ENCODE data around the gene SLC2A13. TPM values are rescaled to one million over a fixed set of nuclear protein-coding genes. Genes with fewer than 3 reads are reported as not detected.
"Not testable (repeated sequence)": the region's sequence is repeated elsewhere in the genome, so short reads cannot be mapped to it uniquely, and the experiment has no call there.

SLC2A13 gene
- total RNA-seq, 2 donors from 2014 or later: 3.0 TPM

GRCh38 chr12:39777465-39777864 is 328.4 kb downstream of the SLC2A13 start:
- Mint-ChIP-seq H3K4me3 (no peak overlapping the region), H3K4me1 (no peaks in the 10 kb centered on the region), H3K27me3 (no peaks in the 10 kb centered on the region), H3K27ac (no peak overlapping the region), H3K36me3 (ENCODE audit: low read depth) (peaks cover 1% of the 10 kb centered on the region)
- H3K9me3 ChIP-seq (ENCODE audit: control insufficient read depth, low read length, poor library complexity, severe bottlenecking): no peaks in the 10 kb centered on the region
- ATAC-seq (no peak), DNase-seq (no peak)

- Mint-ChIP-seq H3K4me3 (no peak overlapping the region), H3K36me3 (ENCODE audit: low read depth) (peaks cover 5% of the 10 kb centered on the region), H3K4me1 (peaks cover 2% of the 10 kb centered on the region), H3K27ac (no peak overlapping the region), H3K27me3 (no peaks in the 10 kb centered on the region)
- no peak for ATAC-seq
- H3K9me3 ChIP-seq (ENCODE audit: control insufficient read depth, low read length, poor library complexity, severe bottlenecking): no peaks in the 10 kb centered on the region
- DNase-seq: no peak
Observed at GRCh38 chr12:39773266-39773665, 332.6 kb downstream of the SLC2A13 start.

- no peaks in the 10 kb centered on the region for H3K9me3 ChIP-seq (ENCODE audit: control insufficient read depth, low read length, poor library complexity, severe bottlenecking)
- ATAC-seq: no peak
- Mint-ChIP-seq H3K27me3 (no peaks in the 10 kb centered on the region), H3K36me3 (ENCODE audit: low read depth) (peaks cover 7% of the 10 kb centered on the region), H3K4me3 (no peak overlapping the region), H3K4me1 (peaks cover 2% of the 10 kb centered on the region), H3K27ac (no peak overlapping the region)
- DNase-seq: no peak
Observed at GRCh38 chr12:39772821-39773259, 333.0 kb downstream of the SLC2A13 start.

- Mint-ChIP-seq H3K4me1 (peaks cover 2% of the 10 kb centered on the region), H3K4me3 (no peak overlapping the region), H3K27ac (no peak overlapping the region), H3K36me3 (ENCODE audit: low read depth) (peaks cover 7% of the 10 kb centered on the region), H3K27me3 (no peaks in the 10 kb centered on the region)
- no peak for DNase-seq
- no peak for ATAC-seq
- no peaks in the 10 kb centered on the region for H3K9me3 ChIP-seq (ENCODE audit: control insufficient read depth, low read length, poor library complexity, severe bottlenecking)
Observed at GRCh38 chr12:39771456-39771855, 334.4 kb downstream of the SLC2A13 start.

- peaks cover 2% of the 10 kb centered on the region for H3K36me3 Mint-ChIP-seq (ENCODE audit: low read depth)
Observed at GRCh38 chr12:39764944-39765560, 340.8 kb downstream of the SLC2A13 start.

GRCh38 chr12:39763890-39764169 is 342.1 kb downstream of the SLC2A13 start:
- Mint-ChIP-seq H3K36me3 (ENCODE audit: low read depth) (peaks cover 2% of the 10 kb centered on the region), H3K27me3 (no peaks in the 10 kb centered on the region), H3K4me3 (no peak overlapping the region), H3K4me1 (peaks cover 2% of the 10 kb centered on the region), H3K27ac (no peak overlapping the region)
- ATAC-seq (no peak), DNase-seq (no peak)
- no peaks in the 10 kb centered on the region for H3K9me3 ChIP-seq (ENCODE audit: control insufficient read depth, low read length, poor library complexity, severe bottlenecking)

More at GRCh38 chr12:39764944-39765560, 340.8 kb downstream of the SLC2A13 start:
- H3K4me1 Mint-ChIP-seq: peaks cover 2% of the 10 kb centered on the region
- no peak overlapping the region for H3K4me3 Mint-ChIP-seq
- no peaks in the 10 kb centered on the region for H3K27me3 Mint-ChIP-seq
- no peak for DNase-seq
- no peaks in the 10 kb centered on the region for H3K9me3 ChIP-seq (ENCODE audit: control insufficient read depth, low read length, poor library complexity, severe bottlenecking)
- ATAC-seq: peak; percentile 61
- H3K27ac Mint-ChIP-seq: no peak overlapping the region

- DNase-seq (no peak), ATAC-seq (no peak)
- H3K4me1 Mint-ChIP-seq: peaks cover 2% of the 10 kb centered on the region
- no peak overlapping the region for H3K4me3 Mint-ChIP-seq
- H3K36me3 Mint-ChIP-seq (ENCODE audit: low read depth): peaks cover 2% of the 10 kb centered on the region
- H3K27me3 Mint-ChIP-seq: no peaks in the 10 kb centered on the region
- no peak overlapping the region for H3K27ac Mint-ChIP-seq
- H3K9me3 ChIP-seq (ENCODE audit: control insufficient read depth, low read length, poor library complexity, severe bottlenecking): no peaks in the 10 kb centered on the region
Observed at GRCh38 chr12:39763071-39763889, 342.6 kb downstream of the SLC2A13 start.

GRCh38 chr12:39755478-39755877 is 350.4 kb downstream of the SLC2A13 start:
- H3K9me3 ChIP-seq (ENCODE audit: control insufficient read depth, low read length, poor library complexity, severe bottlenecking): no peaks in the 10 kb centered on the region
- Mint-ChIP-seq H3K4me1 (no peaks in the 10 kb centered on the region), H3K4me3 (no peak overlapping the region), H3K27ac (no peak overlapping the region), H3K27me3 (no peaks in the 10 kb centered on the region), H3K36me3 (ENCODE audit: low read depth) (no peaks in the 10 kb centered on the region)
- DNase-seq: no peak
- ATAC-seq: no peak

- DNase-seq (no peak), ATAC-seq (no peak)
- no peaks in the 10 kb centered on the region for H3K4me1 Mint-ChIP-seq
- H3K9me3 ChIP-seq (ENCODE audit: control insufficient read depth, low read length, poor library complexity, severe bottlenecking): no peaks in the 10 kb centered on the region
- H3K27me3 Mint-ChIP-seq: no peaks in the 10 kb centered on the region
- no peak overlapping the region for H3K27ac Mint-ChIP-seq
- H3K36me3 Mint-ChIP-seq (ENCODE audit: low read depth): no peaks in the 10 kb centered on the region
- H3K4me3 Mint-ChIP-seq: no peak overlapping the region
Observed at GRCh38 chr12:39752482-39753137, 353.3 kb downstream of the SLC2A13 start.

- H3K9me3 ChIP-seq (ENCODE audit: control insufficient read depth, low read length, poor library complexity, severe bottlenecking): not testable (repeated sequence)
Observed at GRCh38 chr12:39746151-39746550, 359.7 kb downstream of the SLC2A13 start.

GRCh38 chr12:39743655-39744054 is 362.2 kb downstream of the SLC2A13 start:
- no peak for DNase-seq
- H3K4me1 Mint-ChIP-seq: no peaks in the 10 kb centered on the region
- no peak overlapping the region for H3K27ac Mint-ChIP-seq
- no peak for ATAC-seq
- no peaks in the 10 kb centered on the region for H3K27me3 Mint-ChIP-seq
- no peak overlapping the region for H3K4me3 Mint-ChIP-seq
- H3K36me3 Mint-ChIP-seq (ENCODE audit: low read depth): no peaks in the 10 kb centered on the region
- H3K9me3 ChIP-seq (ENCODE audit: control insufficient read depth, low read length, poor library complexity, severe bottlenecking): no peaks in the 10 kb centered on the region

More at GRCh38 chr12:39746151-39746550, 359.7 kb downstream of the SLC2A13 start:
- not testable (repeated sequence) for DNase-seq; H3K27ac Mint-ChIP-seq; H3K36me3 Mint-ChIP-seq (ENCODE audit: low read depth); H3K4me3 Mint-ChIP-seq; H3K27me3 Mint-ChIP-seq; ATAC-seq; H3K4me1 Mint-ChIP-seq

GRCh38 chr12:39736406-39736805 is 369.5 kb downstream of the SLC2A13 start:
- Mint-ChIP-seq H3K36me3 (ENCODE audit: low read depth) (peaks cover 2% of the 10 kb centered on the region), H3K4me1 (no peaks in the 10 kb centered on the region), H3K27me3 (no peaks in the 10 kb centered on the region), H3K27ac (no peak overlapping the region), H3K4me3 (no peak overlapping the region)
- no peaks in the 10 kb centered on the region for H3K9me3 ChIP-seq (ENCODE audit: control insufficient read depth, low read length, poor library complexity, severe bottlenecking)
- ATAC-seq (no peak), DNase-seq (no peak)

- H3K4me3 Mint-ChIP-seq: no peak overlapping the region
- no peaks in the 10 kb centered on the region for H3K9me3 ChIP-seq (ENCODE audit: control insufficient read depth, low read length, poor library complexity, severe bottlenecking)
- DNase-seq (no peak), ATAC-seq (no peak)
- no peaks in the 10 kb centered on the region for H3K36me3 Mint-ChIP-seq (ENCODE audit: low read depth)
- no peaks in the 10 kb centered on the region for H3K4me1 Mint-ChIP-seq
- H3K27ac Mint-ChIP-seq: no peak overlapping the region
- no peaks in the 10 kb centered on the region for H3K27me3 Mint-ChIP-seq
Observed at GRCh38 chr12:39723831-39724230, 382.1 kb downstream of the SLC2A13 start.

Data from T-helper 17 cell (primary cell).